GM12878 (cell line): Measurements from ENCODE around the gene MDN1. TPM values are rescaled to one million over a fixed set of nuclear protein-coding genes. Genes with fewer than 3 reads are reported as not detected.

Source experiments
- ATAC-seq: fragments of 200-7000 bp; cut with Tn5 transposase; 3 replicates; pipeline ENCODE4 v1.9.1; 2020; ENCODE audit warnings: mild to moderate bottlenecking, moderate library complexity
- BruUV-seq: library from RNA; stranded (reverse); fragments of 400-500 nt; replicated peaks from 2 replicates; lab custom pipeline; 2021; lab: Mats Ljungman, UMichigan
- CTCF ChIA-PET: fragments of 300-600 bp; sonication (Branson Sonifier 250); formaldehyde crosslinking; extraction: SDS; loops from one replicate; lab custom pipeline; 2021; ENCODE audit warnings: inconsistent platforms; lab: Yijun Ruan, JAX
- POLR2A ChIA-PET: fragments of 350-600 bp; formaldehyde crosslinking; extraction: SDS; loops from one replicate; lab custom pipeline; 2021; ENCODE audit warnings: inconsistent platforms; lab: Charles Lee
- RAD21 ChIA-PET: fragments of 300-600 bp; sonication (Branson Sonifier 250); formaldehyde crosslinking; loops from one replicate; lab custom pipeline; 2023; ENCODE audit warnings: antibody characterized with exemption; ENCODE audit not compliant: unreplicated experiment; lab: Charles Lee
- SMC1A ChIA-PET: fragments of 300-600 bp; sonication (Branson Sonifier 250); formaldehyde crosslinking; loops from one replicate; lab custom pipeline; 2023; ENCODE audit not compliant: unreplicated experiment, uncharacterized antibody; lab: Charles Lee
- DNase-seq: peaks from one replicate; pipeline ENCODE4 v3.0.0-alpha.2; 2011; ENCODE audit warnings: low read depth, low spot score
- FAIRE-seq: peaks from 3 replicates; lab custom pipeline; 2011; peaks lifted over from hg19 to GRCh38; lab: Jason Lieb, UNC
- H2AFZ ChIP-seq: 2 replicates; pipeline ENCODE4 v1.6.0; 2011; ENCODE audit warnings: low read depth, low read length, control low read depth; ENCODE audit not compliant: control insufficient read depth
- H3K27ac ChIP-seq: 2 replicates; pipeline ENCODE4 v1.5.1; 2011; ENCODE audit warnings: control low read depth; ENCODE audit not compliant: control insufficient read depth, insufficient read depth
- H3K27me3 ChIP-seq, 2 experiments: replicated peaks in 1 of 2; 2 replicates each; pipeline versions ENCODE4 v1.6.0 to v1.6.1; 2011; ENCODE audit warnings: low read length in 1 of 2; ENCODE audit not compliant: control insufficient read depth in 2 of 2, insufficient read depth in 2 of 2
- H3K36me3 ChIP-seq, 2 experiments: 2 replicates each; pipeline ENCODE4 v1.5.1; 2011; ENCODE audit warnings: low read length in 1 of 2; ENCODE audit not compliant: control insufficient read depth in 2 of 2, insufficient read depth in 2 of 2
- H3K4me1 ChIP-seq: 2 replicates; pipeline ENCODE4 v1.6.1; 2011; ENCODE audit warnings: mild to moderate bottlenecking, low read length, moderate library complexity, mixed read lengths; ENCODE audit not compliant: control insufficient read depth, insufficient read depth
- H3K4me2 ChIP-seq: 2 replicates; pipeline ENCODE4 v1.6.0; 2011; ENCODE audit warnings: control low read depth; ENCODE audit not compliant: control insufficient read depth, insufficient read depth
- H3K4me3 ChIP-seq: fragments of 200-600 bp; sonication (generic); 2 replicates; pipeline ENCODE4 v1.5.1; 2016
- H3K79me2 ChIP-seq: 2 replicates; pipeline ENCODE4 v1.6.0; 2011; ENCODE audit warnings: low read length; ENCODE audit not compliant: control insufficient read depth, insufficient read depth
- H3K9ac ChIP-seq: 2 replicates; pipeline ENCODE4 v1.8.0; 2011; ENCODE audit warnings: low read length, control low read depth, mixed read lengths; ENCODE audit not compliant: control insufficient read depth, insufficient read depth
- H3K9me3 ChIP-seq: replicated peaks from 3 replicates; pipeline ENCODE4 v1.5.1; 2011; ENCODE audit warnings: mild to moderate bottlenecking, low read length; ENCODE audit not compliant: control insufficient read depth, insufficient read depth
- H4K20me1 ChIP-seq: 2 replicates; pipeline ENCODE4 v1.6.0; 2011; ENCODE audit not compliant: control insufficient read depth, insufficient read depth
- HDAC2 ChIP-seq: fragments of 200-600 bp; sonication (generic); IDR thresholded peaks from 2 replicates; pipeline ENCODE4 v1.6.1; 2017
- HDAC6 ChIP-seq: fragments of 200-600 bp; sonication (generic); IDR thresholded peaks from one replicate; pipeline ENCODE4 v1.8.0; 2017; ENCODE audit warnings: antibody characterized with exemption; ENCODE audit not compliant: unreplicated experiment
- JUND ChIP-seq: IDR thresholded peaks from 2 replicates; pipeline ENCODE4 v1.6.1; 2012; ENCODE audit warnings: low read depth, mild to moderate bottlenecking, low read length, improper control_type of control experiment, moderate library complexity
- KDM1A ChIP-seq: fragments of 200-600 bp; sonication (generic); IDR thresholded peaks from 2 replicates; pipeline ENCODE4 v1.6.1; 2016; ENCODE audit warnings: borderline replicate concordance
- NFYB ChIP-seq: IDR thresholded peaks from 2 replicates; pipeline ENCODE4 v1.6.1; 2011; ENCODE audit warnings: low read depth, mild to moderate bottlenecking, low read length, improper control_type of control experiment, moderate library complexity; ENCODE audit not compliant: insufficient read depth
- POLR2AphosphoS5 ChIP-seq: IDR thresholded peaks from 2 replicates; pipeline ENCODE4 v1.6.1; 2011; ENCODE audit warnings: mild to moderate bottlenecking, low read length, inconsistent platforms
- RUNX3 ChIP-seq: IDR thresholded peaks from 2 replicates; pipeline ENCODE4 v1.6.1; 2012; ENCODE audit warnings: low read length, inconsistent platforms
- ZBED1 ChIP-seq: IDR thresholded peaks from 2 replicates; pipeline ENCODE4 v1.6.1; 2016; ENCODE audit warnings: borderline replicate concordance
- ZNF384 ChIP-seq: IDR thresholded peaks from 2 replicates; pipeline ENCODE4 v1.6.1; 2012; ENCODE audit warnings: low read depth, mild to moderate bottlenecking, low read length, improper control_type of control experiment, borderline replicate concordance
- WGBS: methylation state at CpG from one replicate; pipeline ENCODE4 v1.1.6; 2016; ENCODE audit warnings: low lambda C conversion rate; ENCODE audit not compliant: insufficient replicate concordance, insufficient coverage; ENCODE audit errors: missing lambda C conversion rate; 5-methylcytosine and 5-hydroxymethylcytosine counted together
- in situ Hi-C: fragments of 300-500 bp; cut with MboI; formaldehyde crosslinking; loops from 9 replicates; pipeline ENCODE4 v1.14.3; 2018; ENCODE audit warnings: mixed read lengths
- intact Hi-C: fragments of 100-400 bp; cut with micrococcal nuclease; formaldehyde crosslinking; loops from one replicate; pipeline ENCODE4 v1.14.2; 2022; ENCODE audit not compliant: unreplicated experiment
- polyA plus RNA-seq, 11 experiments: library from polyadenylated mRNA; depleted of rRNA in 4 of 11; unstranded in 6 of 11; stranded (reverse) in 5 of 11; fragments of >200 nt; fragmentation: Nextera tagmentation in 4 of 11; fragmentation: Illumina TruSeq in 1 of 11; extraction: Ambion mirVana in 4 of 11; extraction: Trizol in 1 of 11; gene quantifications; 1 replicate in 1 of 11; 2 replicates in 10 of 11; pipeline versions ENCODE4 v1.2.1 to v1.2.3, GENCODE V29; 2011 to 2016; ENCODE audit warnings: inconsistent platforms in 2 of 11, missing spikeins in 2 of 11, low read depth in 1 of 11
- total RNA-seq, 4 experiments: library from RNA; depleted of rRNA in 3 of 4; stranded (reverse); fragments of >200 nt in 3 of 4; fragmentation: Illumina TruSeq in 1 of 4; extraction: Trizol in 1 of 4; gene quantifications; 2 replicates each; pipeline versions ENCODE4 v1.2.1 to v1.2.3, GENCODE V29; 2013 to 2021
- TF ChIP-seq, protein P1 (sequence below): fragments of 450-650 bp; conservative IDR thresholded peaks from 2 replicates; pipeline ENCODE4 v1.6.1; 2017; ENCODE audit warnings: mild to moderate bottlenecking, moderate library complexity

MDN1 gene
- total and polyA plus RNA-seq, 10 of the 15 experiments (the other 5 are each of a cell fraction or from before 2014, with no cell fraction given), result 14.3 to 50.1 (median 22.1) TPM

DNA sequence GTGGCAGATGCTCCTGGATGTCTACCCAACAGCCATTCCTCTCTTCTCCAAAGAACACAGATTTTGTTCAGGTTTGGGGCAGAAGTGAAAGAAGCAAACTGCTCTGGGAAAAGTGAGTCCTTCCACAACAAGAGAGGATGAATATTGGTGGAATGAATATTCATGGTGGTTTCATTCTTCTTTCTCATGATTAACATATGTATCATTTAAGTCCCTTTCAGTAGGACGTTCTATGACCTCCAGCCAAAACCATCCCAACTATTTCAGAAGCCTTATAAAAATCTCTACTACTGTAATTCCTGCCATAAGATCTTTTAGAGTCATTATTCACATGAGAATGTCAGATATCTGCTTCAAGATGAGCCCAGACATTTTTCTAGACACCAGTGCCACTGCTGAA is 44.4 kb downstream of the MDN1 start:
- Histone ChIP-seq H2AFZ (no peak overlapping the region), H3K36me3 (peaks cover 7 to 19% of the 10 kb centered on the region in 2 experiments), H3K4me3 (no peak overlapping the region), H3K27ac (no peak overlapping the region), H3K9me3 (no peaks in the 10 kb centered on the region), H3K27me3 (no peaks in the 10 kb centered on the region), H4K20me1 (no peaks in the 10 kb centered on the region), H3K79me2 (no peaks in the 10 kb centered on the region), H3K9ac (no peak overlapping the region), H3K4me1 (no peaks in the 10 kb centered on the region), H3K4me2 (no peak overlapping the region)
- SMC1A ChIA-PET, result no interaction called here
- DNase-seq, result no peak
- POLR2A ChIA-PET, result no interaction called here
- no TSS peak for BruUV-seq
- no peak for TF ChIP-seq KDM1A
- TF ChIP-seq HDAC2, result no peak
- TF ChIP-seq NFYB, result no peak
- no peak for TF ChIP-seq ZNF384
- TF ChIP-seq, protein P1, sequence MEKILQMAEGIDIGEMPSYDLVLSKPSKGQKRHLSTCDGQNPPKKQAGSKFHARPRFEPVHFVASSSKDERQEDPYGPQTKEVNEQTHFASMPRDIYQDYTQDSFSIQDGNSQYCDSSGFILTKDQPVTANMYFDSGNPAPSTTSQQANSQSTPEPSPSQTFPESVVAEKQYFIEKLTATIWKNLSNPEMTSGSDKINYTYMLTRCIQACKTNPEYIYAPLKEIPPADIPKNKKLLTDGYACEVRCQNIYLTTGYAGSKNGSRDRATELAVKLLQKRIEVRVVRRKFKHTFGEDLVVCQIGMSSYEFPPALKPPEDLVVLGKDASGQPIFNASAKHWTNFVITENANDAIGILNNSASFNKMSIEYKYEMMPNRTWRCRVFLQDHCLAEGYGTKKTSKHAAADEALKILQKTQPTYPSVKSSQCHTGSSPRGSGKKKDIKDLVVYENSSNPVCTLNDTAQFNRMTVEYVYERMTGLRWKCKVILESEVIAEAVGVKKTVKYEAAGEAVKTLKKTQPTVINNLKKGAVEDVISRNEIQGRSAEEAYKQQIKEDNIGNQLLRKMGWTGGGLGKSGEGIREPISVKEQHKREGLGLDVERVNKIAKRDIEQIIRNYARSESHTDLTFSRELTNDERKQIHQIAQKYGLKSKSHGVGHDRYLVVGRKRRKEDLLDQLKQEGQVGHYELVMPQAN, result no peak
- no peak for ATAC-seq
- 45% methylated on average over 1 of the region's 1 CpG for WGBS
- FAIRE-seq, result no peak
- RAD21 ChIA-PET, result no interaction called here
- in situ Hi-C loops (no loop called here), intact Hi-C loops (no loop called here)
- CTCF ChIA-PET, result no interaction called here

DNA sequence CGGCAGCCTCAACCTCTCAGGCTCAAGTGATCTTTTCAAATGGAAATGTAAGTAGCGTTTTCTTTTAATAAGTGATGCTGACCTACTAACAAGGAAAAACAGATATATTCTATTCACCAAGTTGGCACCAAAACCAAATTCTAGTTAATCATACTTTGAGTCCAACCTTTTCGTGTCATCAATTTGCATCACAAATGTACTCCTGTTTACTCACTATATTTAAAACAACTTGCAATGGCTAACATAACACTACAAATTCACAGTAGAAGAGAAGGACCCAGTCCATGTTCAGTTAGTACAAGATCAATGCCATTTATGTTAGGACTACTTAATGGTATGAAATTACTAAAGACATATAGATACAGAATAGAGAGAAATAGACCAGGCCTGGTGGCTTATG is 50.0 kb downstream of the MDN1 start:
- H3K9me3 ChIP-seq, result no peaks in the 10 kb centered on the region
- FAIRE-seq (no peak), DNase-seq (no peak), ATAC-seq (no peak)
- H3K27me3 ChIP-seq, result no peaks in the 10 kb centered on the region
- no peak overlapping the region for H3K27ac ChIP-seq
- no peak overlapping the region for H3K9ac ChIP-seq
- in situ Hi-C loops (no loop called here), intact Hi-C loops (no loop called here)
- H3K79me2 ChIP-seq, result no peaks in the 10 kb centered on the region
- ChIA-PET RAD21 (no interaction called here), POLR2A (no interaction called here), SMC1A (interaction anchor here (0.7 kb wide), 1 partner anchor 306 kb away, joined by 3 read pairs; no protein-coding TSS in a partner anchor), CTCF (no interaction called here)
- H2AFZ ChIP-seq, result no peak overlapping the region
- no peak overlapping the region for H3K4me3 ChIP-seq
- BruUV-seq, result no TSS peak
- H3K4me1 ChIP-seq, result no peaks in the 10 kb centered on the region
- H3K4me2 ChIP-seq, result no peak overlapping the region
- TF ChIP-seq RUNX3 (no peak), POLR2AphosphoS5 (no peak), ZBED1 (no peak), HDAC6 (no peak), JUND (no peak)
- H4K20me1 ChIP-seq, result no peaks in the 10 kb centered on the region
- H3K36me3 ChIP-seq, result peaks cover 7 to 33% of the 10 kb centered on the region in 2 experiments
- 100% methylated on average over 3 of the region's 3 CpGs for WGBS
